WERI-Rb-1 (cell line): ENCODE data around the gene ANKMY2.

Experiments
- DNase-seq: peaks from one replicate; pipeline ENCODE4 v3.0.0-alpha.2; 2020
- H3K27ac ChIP-seq: fragments of 250-450 bp; sonication (Bioruptor Pico); 2 replicates; pipeline ENCODE4 v1.5.1; 2020; ENCODE audit warnings: mild to moderate bottlenecking, moderate library complexity
- H3K27me3 ChIP-seq: fragments of 250-450 bp; sonication (Bioruptor Pico); 2 replicates; pipeline ENCODE4 v1.5.1; 2021; ENCODE audit warnings: mild to moderate bottlenecking, low read depth, moderate library complexity; ENCODE audit not compliant: insufficient read depth, severe bottlenecking
- H3K36me3 ChIP-seq: fragments of 250-450 bp; sonication (Bioruptor Pico); 2 replicates; pipeline ENCODE4 v1.5.1; 2020; ENCODE audit warnings: mild to moderate bottlenecking, moderate library complexity
- H3K4me3 ChIP-seq: 2 replicates; pipeline ENCODE4 v1.5.1; 2011; ENCODE audit warnings: low read depth, mild to moderate bottlenecking, control low read depth, low read length
- H3K9me3 ChIP-seq: fragments of 250-450 bp; sonication (Bioruptor Pico); 2 replicates; pipeline ENCODE4 v1.5.1; 2021; ENCODE audit warnings: mild to moderate bottlenecking, moderate library complexity; ENCODE audit not compliant: severe bottlenecking
- TF ChIP-seq, protein P1 (sequence below): IDR thresholded peaks from 2 replicates; pipeline ENCODE4 v1.5.1; 2011; ENCODE audit warnings: low read depth, mild to moderate bottlenecking, control low read depth, inconsistent platforms, low read length

ANKMY2 gene

GRCh38 chr7:16550671-16551070, 94.9 kb downstream of the ANKMY2 start:
- Histone ChIP-seq H3K27ac (no peak overlapping the region), H3K4me3 (no peak overlapping the region), H3K27me3 (no peaks in the 10 kb centered on the region), H3K36me3 (no peaks in the 10 kb centered on the region), H3K9me3 (no peaks in the 10 kb centered on the region)
- TF ChIP-seq, protein P1, sequence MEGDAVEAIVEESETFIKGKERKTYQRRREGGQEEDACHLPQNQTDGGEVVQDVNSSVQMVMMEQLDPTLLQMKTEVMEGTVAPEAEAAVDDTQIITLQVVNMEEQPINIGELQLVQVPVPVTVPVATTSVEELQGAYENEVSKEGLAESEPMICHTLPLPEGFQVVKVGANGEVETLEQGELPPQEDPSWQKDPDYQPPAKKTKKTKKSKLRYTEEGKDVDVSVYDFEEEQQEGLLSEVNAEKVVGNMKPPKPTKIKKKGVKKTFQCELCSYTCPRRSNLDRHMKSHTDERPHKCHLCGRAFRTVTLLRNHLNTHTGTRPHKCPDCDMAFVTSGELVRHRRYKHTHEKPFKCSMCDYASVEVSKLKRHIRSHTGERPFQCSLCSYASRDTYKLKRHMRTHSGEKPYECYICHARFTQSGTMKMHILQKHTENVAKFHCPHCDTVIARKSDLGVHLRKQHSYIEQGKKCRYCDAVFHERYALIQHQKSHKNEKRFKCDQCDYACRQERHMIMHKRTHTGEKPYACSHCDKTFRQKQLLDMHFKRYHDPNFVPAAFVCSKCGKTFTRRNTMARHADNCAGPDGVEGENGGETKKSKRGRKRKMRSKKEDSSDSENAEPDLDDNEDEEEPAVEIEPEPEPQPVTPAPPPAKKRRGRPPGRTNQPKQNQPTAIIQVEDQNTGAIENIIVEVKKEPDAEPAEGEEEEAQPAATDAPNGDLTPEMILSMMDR, result no peak
- no peak for DNase-seq
